HCT116 (cell line): ENCODE results near the gene JAG1. TPM values are rescaled to one million over a fixed set of nuclear protein-coding genes. Genes with fewer than 3 reads are reported as not detected.

Experiments
- ATAC-seq: fragments of 200-7000 bp; cut with Tn5 transposase; 2 replicates; pipeline ENCODE4 v1.9.1; 2020; ENCODE audit warnings: mild to moderate bottlenecking, moderate library complexity
- BruUV-seq: library from RNA; stranded (reverse); fragments of 400-500 nt; replicated peaks from 2 replicates; lab custom pipeline; 2021; lab: Mats Ljungman, UMichigan
- CTCF ChIA-PET: fragments of 300-600 bp; sonication (Branson Sonifier 250); formaldehyde crosslinking; loops from one replicate; lab custom pipeline; 2021; ENCODE audit warnings: antibody characterized with exemption; lab: Charles Lee
- POLR2A ChIA-PET: fragments of 300-600, 350-600 bp; sonication (Branson Sonifier 250); formaldehyde crosslinking; loops from one replicate; lab custom pipeline; 2021; ENCODE audit warnings: antibody characterized with exemption; lab: Charles Lee
- RAD21 ChIA-PET, 2 experiments: fragments of 300-600 bp; sonication (Branson Sonifier 250); formaldehyde crosslinking; loops; one replicate each; lab custom pipeline; 2023; ENCODE audit warnings: low total read pairs in 2 of 2; ENCODE audit not compliant: uncharacterized antibody in 2 of 2, unreplicated experiment in 2 of 2, low non-redundant PET in 1 of 2; lab: Charles Lee
- DNase-seq: peaks from one replicate; pipeline ENCODE4 v3.0.0-alpha.2; 2010; ENCODE audit warnings: low read depth, low spot score
- H2AFZ ChIP-seq: fragments of 200-600 bp; shearing (Covaris generic), sonication (generic); 2 replicates; pipeline ENCODE4 v1.6.1; 2017; ENCODE audit warnings: low read depth, mixed run types, mixed read lengths, antibody characterized with exemption, low read length; ENCODE audit not compliant: poor library complexity, severe bottlenecking
- H3K27ac ChIP-seq: 2 replicates; pipeline ENCODE4 v1.5.1; 2012; ENCODE audit warnings: low read depth, low read length
- H3K27me3 ChIP-seq: fragments of 200-600 bp; sonication (generic); 2 replicates; pipeline ENCODE4 v1.6.1; 2016; ENCODE audit warnings: mixed run types, low read length, mixed read lengths; ENCODE audit not compliant: insufficient read depth
- H3K36me3 ChIP-seq, 2 experiments: fragments of 200-500 bp in 1 of 2; fragments of 200-600 bp in 1 of 2; sonication (Bioruptor generic) in 1 of 2; sonication (generic) in 1 of 2; 2 replicates each; pipeline versions ENCODE4 v1.5.1 to v1.6.1; 2014 to 2016; ENCODE audit warnings: low read length in 2 of 2, inconsistent platforms in 1 of 2, mixed read lengths in 1 of 2, mixed run types in 1 of 2; ENCODE audit not compliant: insufficient read depth in 2 of 2, control insufficient read depth in 1 of 2
- H3K4me1 ChIP-seq, 2 experiments: fragments of 200-600 bp in 1 of 2; sonication (generic) in 1 of 2; 2 replicates each; pipeline versions ENCODE4 v1.5.1 to v1.6.1; 2012 to 2017; ENCODE audit warnings: low read length in 2 of 2, inconsistent platforms in 1 of 2, mild to moderate bottlenecking in 1 of 2, mixed read lengths in 1 of 2, mixed run types in 1 of 2, moderate library complexity in 1 of 2; ENCODE audit not compliant: insufficient read depth in 2 of 2, control insufficient read depth in 1 of 2
- H3K4me2 ChIP-seq: fragments of 200-600 bp; sonication (generic); 2 replicates; pipeline ENCODE4 v1.6.1; 2017; ENCODE audit warnings: mixed run types, low read length, mixed read lengths
- H3K4me3 ChIP-seq, 2 experiments: fragments of 200-600 bp in 1 of 2; sonication (generic) in 1 of 2; replicated peaks in 1 of 2; 2 replicates each; pipeline ENCODE4 v1.5.1; 2011 to 2016; ENCODE audit warnings: low read length in 2 of 2, control low read depth in 1 of 2, low read depth in 1 of 2, mild to moderate bottlenecking in 1 of 2, mixed read lengths in 1 of 2, mixed run types in 1 of 2
- H3K79me2 ChIP-seq: fragments of 200-600 bp; sonication (generic); 2 replicates; pipeline ENCODE4 v1.6.1; 2017; ENCODE audit warnings: mild to moderate bottlenecking, mixed run types, low read length, moderate library complexity, mixed read lengths; ENCODE audit not compliant: insufficient read depth
- H3K9ac ChIP-seq: fragments of 200-600 bp; sonication (generic); 2 replicates; pipeline ENCODE4 v1.6.1; 2016; ENCODE audit warnings: low read length, mixed read lengths
- H3K9me2 ChIP-seq: fragments of 200-600 bp; sonication (generic), shearing (Covaris generic); 2 replicates; pipeline ENCODE4 v1.6.1; 2017; ENCODE audit warnings: mixed run types, mild to moderate bottlenecking, moderate library complexity; ENCODE audit not compliant: insufficient read depth
- H3K9me3 ChIP-seq, 2 experiments: fragments of 200-500 bp in 1 of 2; fragments of 200-600 bp in 1 of 2; sonication (Bioruptor generic) in 1 of 2; sonication (generic) in 1 of 2; 2 replicates each; pipeline ENCODE4 v1.6.1; 2014 to 2017; ENCODE audit warnings: low read length in 2 of 2, mixed read lengths in 2 of 2, inconsistent platforms in 1 of 2, low read depth in 1 of 2, mild to moderate bottlenecking in 1 of 2, mixed run types in 1 of 2, moderate library complexity in 1 of 2; ENCODE audit not compliant: control insufficient read depth in 1 of 2, insufficient read depth in 1 of 2
- H4K20me1 ChIP-seq: fragments of 200-600 bp; sonication (generic), shearing (Covaris generic); 2 replicates; pipeline ENCODE4 v1.6.1; 2017; ENCODE audit warnings: mixed run types, mild to moderate bottlenecking, moderate library complexity; ENCODE audit not compliant: insufficient read depth
- CEBPB ChIP-seq: IDR thresholded peaks from 2 replicates; pipeline ENCODE4 v1.6.1; 2012; ENCODE audit warnings: low read depth
- CTCF ChIP-seq, 3 experiments: fragments of 200-600 bp in 1 of 3; sonication (generic) in 1 of 3; IDR thresholded peaks in 2 of 3; conservative IDR thresholded peaks in 1 of 3; 2 replicates each; pipeline ENCODE4 v1.5.1; 2012 to 2017; ENCODE audit warnings: low read depth in 2 of 3, low read length in 2 of 3, antibody characterized with exemption in 1 of 3, borderline replicate concordance in 1 of 3, control low read depth in 1 of 3, mild to moderate bottlenecking in 1 of 3, mixed read lengths in 1 of 3, mixed run types in 1 of 3, moderate library complexity in 1 of 3; ENCODE audit not compliant: insufficient read depth in 1 of 3
- ELF1 ChIP-seq: IDR thresholded peaks from 2 replicates; pipeline ENCODE4 v1.6.1; 2012; ENCODE audit warnings: low read depth, borderline replicate concordance
- EZH2 ChIP-seq: fragments of 200-600 bp; sonication (generic); IDR thresholded peaks from 2 replicates; pipeline ENCODE4 v1.6.1; 2017; ENCODE audit warnings: antibody characterized with exemption, mixed run types
- FOSL1 ChIP-seq: IDR thresholded peaks from 2 replicates; pipeline ENCODE4 v1.6.1; 2012; ENCODE audit warnings: low read depth
- MAX ChIP-seq: IDR thresholded peaks from 2 replicates; pipeline ENCODE4 v1.6.1; 2012
- POLR2A ChIP-seq: IDR thresholded peaks from 2 replicates; pipeline ENCODE4 v1.7.0; 2011; ENCODE audit warnings: borderline replicate concordance; ENCODE audit not compliant: insufficient read depth, insufficient read length; ENCODE audit errors: extremely low read depth
- RAD21 ChIP-seq: IDR thresholded peaks from 2 replicates; pipeline ENCODE4 v1.6.1; 2012; ENCODE audit warnings: low read depth, mild to moderate bottlenecking
- REST ChIP-seq: IDR thresholded peaks from 2 replicates; pipeline ENCODE4 v1.6.1; 2012; ENCODE audit warnings: low read depth
- SIN3A ChIP-seq: IDR thresholded peaks from 2 replicates; pipeline ENCODE4 v1.6.1; 2012; ENCODE audit warnings: low read depth
- TCF7L2 ChIP-seq: IDR thresholded peaks from 2 replicates; pipeline ENCODE4 v1.7.0; 2011; ENCODE audit warnings: borderline replicate concordance, inconsistent platforms; ENCODE audit not compliant: insufficient read depth, insufficient read length; ENCODE audit errors: extremely low read depth
- ZNF274 ChIP-seq: fragments of 200-500 bp; sonication (Bioruptor generic); IDR thresholded peaks from 2 replicates; pipeline ENCODE4 v1.6.1; 2014; ENCODE audit warnings: mild to moderate bottlenecking, low read depth, low read length, inconsistent platforms
- intact Hi-C: fragments of 100-400 bp; cut with micrococcal nuclease; formaldehyde crosslinking; loops from 2 replicates; pipeline ENCODE4 v1.10.0; 2022
- total RNA-seq: library from RNA; stranded (reverse); gene quantifications from one replicate; pipeline ENCODE4 v1.2.1, GENCODE V29; 2021; ENCODE audit not compliant: unreplicated experiment

JAG1 gene
- total RNA-seq, 1 experiment from 2014 or later = 31.9 TPM

- H3K27ac ChIP-seq = no peak overlapping the region
- no peaks in the 10 kb centered on the region for H3K9me2 ChIP-seq
- no peak overlapping the region for H3K4me2 ChIP-seq
- no TSS peak for BruUV-seq
- no peak for ATAC-seq
- H3K79me2 ChIP-seq = no peaks in the 10 kb centered on the region
- H4K20me1 ChIP-seq = no peaks in the 10 kb centered on the region
- H3K36me3 ChIP-seq = no peaks in the 10 kb centered on the region
- intact Hi-C loops = no loop called here
- H2AFZ ChIP-seq = no peak overlapping the region
- H3K27me3 ChIP-seq = no peaks in the 10 kb centered on the region
- ChIA-PET CTCF (no interaction called here), POLR2A (no interaction called here), RAD21 (no interaction called here)
- H3K4me3 ChIP-seq = no peak overlapping the region
- no peaks in the 10 kb centered on the region for H3K9me3 ChIP-seq
- no peak overlapping the region for H3K9ac ChIP-seq
- DNase-seq = no peak
- H3K4me1 ChIP-seq = peaks cover 11 to 26% of the 10 kb centered on the region in 2 experiments; a peak in 3 of 4 replicates
- TF ChIP-seq RAD21 (no peak), ELF1 (no peak), CTCF (IDR thresholded peaks at IDR 0.05 in 2 of 3, conservative IDR thresholded peaks at IDR 0.05 in 1 of 3; ENCODE audit: borderline replicate concordance in 1 of 3, insufficient read depth in 1 of 3, low read depth in 2 of 3, low read length in 2 of 3) (no peak), FOSL1 (no peak), CEBPB (no peak), POLR2A (no peak), ZNF274 (no peak)
Measured at GRCh38 chr20:10708351-10709185, 34.8 kb upstream of the JAG1 start.

- Histone ChIP-seq H3K79me2 (no peaks in the 10 kb centered on the region), H4K20me1 (no peaks in the 10 kb centered on the region), H3K9me2 (no peaks in the 10 kb centered on the region), H3K4me3 (no peak overlapping the region), H3K9me3 (no peaks in the 10 kb centered on the region), H2AFZ (no peak overlapping the region), H3K27me3 (no peaks in the 10 kb centered on the region), H3K36me3 (no peaks in the 10 kb centered on the region), H3K4me2 (no peak overlapping the region), H3K4me1 (peaks cover 11 to 26% of the 10 kb centered on the region in 2 experiments; a peak in 3 of 4 replicates), H3K27ac (no peak overlapping the region), H3K9ac (no peak overlapping the region)
- intact Hi-C loops = no loop called here
- no peak for TF ChIP-seq RAD21
- no peak for TF ChIP-seq CEBPB
- no peak for TF ChIP-seq MAX
- TF ChIP-seq EZH2 = no peak
- no peak for TF ChIP-seq REST
- no peak for TF ChIP-seq TCF7L2
- no peak for TF ChIP-seq SIN3A
- RAD21 ChIA-PET = no interaction called here
- POLR2A ChIA-PET = no interaction called here
- CTCF ChIA-PET = no interaction called here
- no TSS peak for BruUV-seq
- DNase-seq (no peak), ATAC-seq (no peak)
Measured at GRCh38 chr20:10707791-10708190, 34.0 kb upstream of the JAG1 start.
